HG03558 (cell line): ENCODE measurements around the gene CYSRT1.

Experiments used
- ATAC-seq: cut with Tn5 transposase; IDR thresholded peaks from one replicate; pipeline ENCODE4 v1.9.1; 2021; ENCODE audit warnings: moderate number of reproducible peaks; ENCODE audit not compliant: unreplicated experiment; ENCODE audit errors: extremely low read depth

The CYSRT1 gene

GRCh38 chr9:137189297-137190295 lies 35.4 kb upstream of the CYSRT1 start:
- ATAC-seq, result no peak

GRCh38 chr9:137190315-137190856 lies 34.6 kb upstream of the CYSRT1 start:
- no peak for ATAC-seq

- no peak for ATAC-seq
Observed at GRCh38 chr9:137191245-137191644, 33.7 kb upstream of the CYSRT1 start.

GRCh38 chr9:137191691-137192447 lies 33.1 kb upstream of the CYSRT1 start:
- no peak for ATAC-seq

- ATAC-seq, result no peak
Observed at GRCh38 chr9:137192448-137192780, 32.6 kb upstream of the CYSRT1 start.

- no peak for ATAC-seq
Observed at GRCh38 chr9:137192859-137193258, 32.1 kb upstream of the CYSRT1 start.

- ATAC-seq, result no peak
Observed at GRCh38 chr9:137193771-137194170, 31.2 kb upstream of the CYSRT1 start.

- ATAC-seq, result no peak
Observed at GRCh38 chr9:137194388-137194787, 30.6 kb upstream of the CYSRT1 start.

GRCh38 chr9:137194909-137195308 lies 30.1 kb upstream of the CYSRT1 start:
- no peak for ATAC-seq

GRCh38 chr9:137195525-137196220 lies 29.3 kb upstream of the CYSRT1 start:
- ATAC-seq, result no peak

- ATAC-seq, result no peak
Observed at GRCh38 chr9:137198051-137198901, 26.7 kb upstream of the CYSRT1 start.

- no peak for ATAC-seq
Observed at GRCh38 chr9:137198902-137199283, 26.1 kb upstream of the CYSRT1 start.

- ATAC-seq, result no peak
Observed at GRCh38 chr9:137199411-137200121, 25.4 kb upstream of the CYSRT1 start.

GRCh38 chr9:137200311-137201204 lies 24.4 kb upstream of the CYSRT1 start, which contains the start of gene TPRN:
Gene TPRN (minus strand): TSS chr9:137200741. CDS start chr9:137200711, 30 bp downstream.
- ATAC-seq, result peak; percentile 56

- no peak for ATAC-seq
Observed at GRCh38 chr9:137201205-137201868, 23.6 kb upstream of the CYSRT1 start.

- no peak for ATAC-seq
Observed at GRCh38 chr9:137202966-137203365, 22.0 kb upstream of the CYSRT1 start.

- no peak for ATAC-seq
Observed at GRCh38 chr9:137204731-137205125, 20.2 kb upstream of the CYSRT1 start.
